Neural progenitor cell (in vitro differentiated cells): ENCODE measurements around the gene STARD10. TPM values are rescaled to one million over a fixed set of nuclear protein-coding genes. Genes with fewer than 3 reads are reported as not detected.

Source experiments
- DNase-seq: peaks from one replicate; pipeline ENCODE4 v3.0.0-alpha.2; 2016; ENCODE audit warnings: low spot score
- H2AFZ ChIP-seq: fragments of 200-600 bp; sonication (generic); replicated peaks from 2 replicates; pipeline ENCODE4 v1.6.1; 2016; ENCODE audit warnings: antibody characterized with exemption
- H3F3A ChIP-seq: fragments of 200-600 bp; sonication (generic); 2 replicates; pipeline ENCODE4 v1.6.1; 2016; ENCODE audit warnings: antibody characterized with exemption, low read depth
- H3K27ac ChIP-seq: fragments of 200-600 bp; sonication (generic); 2 replicates; pipeline ENCODE4 v1.5.1; 2016; ENCODE audit warnings: mild to moderate bottlenecking
- H3K27me3 ChIP-seq: fragments of 200-600 bp; sonication (generic); 2 replicates; pipeline ENCODE4 v1.6.1; 2016; ENCODE audit warnings: mild to moderate bottlenecking, moderate library complexity
- H3K36me3 ChIP-seq: fragments of 200-600 bp; sonication (generic); 2 replicates; pipeline ENCODE4 v1.5.1; 2016
- H3K4me1 ChIP-seq: fragments of 200-600 bp; sonication (generic); 2 replicates; pipeline ENCODE4 v1.6.1; 2016; ENCODE audit warnings: mixed run types
- H3K4me2 ChIP-seq: fragments of 200-600 bp; sonication (generic); 2 replicates; pipeline ENCODE4 v1.6.1; 2016
- H3K4me3 ChIP-seq: fragments of 200-600 bp; sonication (generic); 2 replicates; pipeline ENCODE4 v1.5.1; 2016
- H3K79me2 ChIP-seq: fragments of 200-600 bp; sonication (generic); 2 replicates; pipeline ENCODE4 v1.6.1; 2016; ENCODE audit warnings: low read depth
- H3K9ac ChIP-seq: fragments of 200-600 bp; sonication (generic); 2 replicates; pipeline ENCODE4 v1.6.1; 2016
- H3K9me3 ChIP-seq: fragments of 200-600 bp; sonication (generic); 2 replicates; pipeline ENCODE4 v1.5.1; 2016; ENCODE audit warnings: low read depth
- H4K20me1 ChIP-seq: fragments of 200-600 bp; sonication (generic); 2 replicates; pipeline ENCODE4 v1.6.1; 2016; ENCODE audit warnings: low read depth
- H3K27ac Mint-ChIP-seq: 3 replicates; pipeline ENCODE4 v1.8.0; 2021; ENCODE audit warnings: mixed read lengths
- H3K27me3 Mint-ChIP-seq: 2 replicates; pipeline ENCODE4 v1.8.0; 2022; ENCODE audit warnings: low read depth, mild to moderate bottlenecking, inconsistent platforms, moderate library complexity, mixed read lengths; ENCODE audit not compliant: insufficient read depth
- H3K36me3 Mint-ChIP-seq: 3 replicates; pipeline ENCODE4 v1.8.0; 2021; ENCODE audit warnings: mixed read lengths
- H3K4me1 Mint-ChIP-seq: 3 replicates; pipeline ENCODE4 v1.8.0; 2021; ENCODE audit warnings: mixed read lengths
- H3K4me3 Mint-ChIP-seq: 3 replicates; pipeline ENCODE4 v1.8.0; 2021; ENCODE audit warnings: mild to moderate bottlenecking, moderate library complexity, mixed read lengths
- H3K9me3 Mint-ChIP-seq: 3 replicates; pipeline ENCODE4 v1.8.0; 2020; ENCODE audit warnings: mixed read lengths
- EZH2 ChIP-seq: fragments of 200-600 bp; sonication (generic); IDR thresholded peaks from 2 replicates; pipeline ENCODE4 v1.6.1; 2017; ENCODE audit warnings: antibody characterized with exemption, mild to moderate bottlenecking, moderate library complexity
- EZH2phosphoT487 ChIP-seq: fragments of 200-600 bp; sonication (generic); IDR thresholded peaks from 2 replicates; pipeline ENCODE4 v1.6.1; 2017; ENCODE audit warnings: antibody characterized with exemption
- total RNA-seq: library from RNA; depleted of rRNA; stranded (reverse); fragments of >200 nt; gene quantifications from 2 replicates; pipeline ENCODE4 v1.2.3, GENCODE V29; 2015; ENCODE audit warnings: low replicate concordance
- TF ChIP-seq, protein P1 (sequence below): fragments of 200-600 bp; sonication (generic); IDR thresholded peaks from 2 replicates; pipeline ENCODE4 v1.5.1; 2017; ENCODE audit warnings: antibody characterized with exemption, mild to moderate bottlenecking

Gene STARD10
- total RNA-seq, 1 donor from 2014 or later = 13.0 TPM

GRCh38 chr11:72724021-72724551, 69.8 kb downstream of the STARD10 start:
- peak overlapping the region; percentile 70 for H3K27ac Mint-ChIP-seq
- TF ChIP-seq EZH2phosphoT487 = no peak
- TF ChIP-seq, protein P1, sequence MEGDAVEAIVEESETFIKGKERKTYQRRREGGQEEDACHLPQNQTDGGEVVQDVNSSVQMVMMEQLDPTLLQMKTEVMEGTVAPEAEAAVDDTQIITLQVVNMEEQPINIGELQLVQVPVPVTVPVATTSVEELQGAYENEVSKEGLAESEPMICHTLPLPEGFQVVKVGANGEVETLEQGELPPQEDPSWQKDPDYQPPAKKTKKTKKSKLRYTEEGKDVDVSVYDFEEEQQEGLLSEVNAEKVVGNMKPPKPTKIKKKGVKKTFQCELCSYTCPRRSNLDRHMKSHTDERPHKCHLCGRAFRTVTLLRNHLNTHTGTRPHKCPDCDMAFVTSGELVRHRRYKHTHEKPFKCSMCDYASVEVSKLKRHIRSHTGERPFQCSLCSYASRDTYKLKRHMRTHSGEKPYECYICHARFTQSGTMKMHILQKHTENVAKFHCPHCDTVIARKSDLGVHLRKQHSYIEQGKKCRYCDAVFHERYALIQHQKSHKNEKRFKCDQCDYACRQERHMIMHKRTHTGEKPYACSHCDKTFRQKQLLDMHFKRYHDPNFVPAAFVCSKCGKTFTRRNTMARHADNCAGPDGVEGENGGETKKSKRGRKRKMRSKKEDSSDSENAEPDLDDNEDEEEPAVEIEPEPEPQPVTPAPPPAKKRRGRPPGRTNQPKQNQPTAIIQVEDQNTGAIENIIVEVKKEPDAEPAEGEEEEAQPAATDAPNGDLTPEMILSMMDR = no peak
- no peak for TF ChIP-seq EZH2
- Histone ChIP-seq H3K79me2 (peaks cover 9% of the 10 kb centered on the region), H3K9ac (no peak overlapping the region), H3K4me2 (no peak overlapping the region), H2AFZ (no peak overlapping the region), H3K27me3 (no peaks in the 10 kb centered on the region), H4K20me1 (peaks cover 8% of the 10 kb centered on the region), H3K4me3 (no peak overlapping the region), H3K27ac (no peak overlapping the region), H3K4me1 (no peaks in the 10 kb centered on the region), H3K36me3 (no peaks in the 10 kb centered on the region), H3F3A (no peaks in the 10 kb centered on the region), H3K9me3 (no peaks in the 10 kb centered on the region)
- peaks cover 2% of the 10 kb centered on the region for H3K27me3 Mint-ChIP-seq
- H3K4me1 Mint-ChIP-seq = peaks cover 37% of the 10 kb centered on the region
- no peak for DNase-seq
- no peak overlapping the region for H3K4me3 Mint-ChIP-seq
- no peaks in the 10 kb centered on the region for H3K9me3 Mint-ChIP-seq
- no peaks in the 10 kb centered on the region for H3K36me3 Mint-ChIP-seq

DNA sequence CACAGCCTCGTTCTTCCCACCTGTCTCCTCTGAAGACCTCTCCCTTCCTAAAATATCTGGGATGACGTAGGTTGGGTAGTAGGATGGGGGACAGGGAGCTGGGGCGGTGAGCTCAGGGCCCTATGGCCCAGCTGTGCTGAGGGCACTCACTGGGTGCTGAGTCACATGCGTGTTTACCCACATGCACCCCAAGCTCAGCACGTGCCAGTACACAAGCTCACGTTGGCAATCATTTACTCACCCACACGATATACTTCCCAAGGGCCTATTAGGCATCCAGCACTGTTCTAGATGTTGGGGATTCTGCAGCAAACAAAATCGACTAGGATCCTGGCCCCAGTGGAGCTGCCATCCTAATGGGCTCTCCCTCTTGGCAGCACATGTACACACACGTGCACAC, 70.3 kb downstream of the STARD10 start:
- no peak for TF ChIP-seq EZH2phosphoT487
- no peak for TF ChIP-seq EZH2
- TF ChIP-seq, protein P1 = no peak
- no peak overlapping the region for H3K4me3 Mint-ChIP-seq
- H2AFZ ChIP-seq = no peak overlapping the region
- H3K4me1 Mint-ChIP-seq = peaks cover 40% of the 10 kb centered on the region
- no peak for DNase-seq
- no peaks in the 10 kb centered on the region for H3K9me3 ChIP-seq
- no peak overlapping the region for H3K4me2 ChIP-seq
- no peak overlapping the region for H3K9ac ChIP-seq
- H3K36me3 Mint-ChIP-seq = no peaks in the 10 kb centered on the region
- H4K20me1 ChIP-seq = peaks cover 8% of the 10 kb centered on the region
- no peak overlapping the region for H3K27ac Mint-ChIP-seq
- no peaks in the 10 kb centered on the region for H3K36me3 ChIP-seq
- no peaks in the 10 kb centered on the region for H3K9me3 Mint-ChIP-seq
- no peaks in the 10 kb centered on the region for H3F3A ChIP-seq
- no peak overlapping the region for H3K4me3 ChIP-seq
- no peaks in the 10 kb centered on the region for H3K27me3 ChIP-seq
- peaks cover 2% of the 10 kb centered on the region for H3K27me3 Mint-ChIP-seq
- H3K27ac ChIP-seq = no peak overlapping the region
- H3K4me1 ChIP-seq = no peaks in the 10 kb centered on the region
- H3K79me2 ChIP-seq = peaks cover 9% of the 10 kb centered on the region

- Histone ChIP-seq H2AFZ (no peak overlapping the region), H3K4me3 (no peak overlapping the region), H3K79me2 (peaks cover 9% of the 10 kb centered on the region), H3K9ac (no peak overlapping the region), H3K9me3 (no peaks in the 10 kb centered on the region), H3K27ac (no peak overlapping the region), H3K4me2 (no peak overlapping the region), H3K36me3 (no peaks in the 10 kb centered on the region), H3F3A (no peaks in the 10 kb centered on the region), H3K4me1 (no peaks in the 10 kb centered on the region), H3K27me3 (no peaks in the 10 kb centered on the region), H4K20me1 (peaks cover 8% of the 10 kb centered on the region)
- Mint-ChIP-seq H3K4me1 (peaks cover 45% of the 10 kb centered on the region), H3K27ac (peak overlapping the region; percentile 78), H3K4me3 (no peak overlapping the region), H3K36me3 (no peaks in the 10 kb centered on the region), H3K27me3 (peaks cover 2% of the 10 kb centered on the region), H3K9me3 (no peaks in the 10 kb centered on the region)
- DNase-seq = peak; percentile 66
- TF ChIP-seq, protein P1 = no peak
- TF ChIP-seq EZH2phosphoT487 = no peak
- no peak for TF ChIP-seq EZH2
Observed at GRCh38 chr11:72722050-72722748, 71.6 kb downstream of the STARD10 start.
